ENCODE measurements around the gene KATNBL1.
A peak's percentile ranks its signal among the peaks of the same experiment; 100 is the strongest.
"Not testable (repeated sequence)": the region's sequence is repeated elsewhere in the genome, so short reads cannot be mapped to it uniquely, and the experiment has no call there.

The KATNBL1 gene

GRCh38 chr15:34209421-34210282 is at the start of gene KATNBL1:
Gene KATNBL1 (minus strand): TSS chr15:34210096. CDS start chr15:34163676, 46,420 bp downstream.
- DNase-seq: peak; percentile 93 to 100

DNA sequence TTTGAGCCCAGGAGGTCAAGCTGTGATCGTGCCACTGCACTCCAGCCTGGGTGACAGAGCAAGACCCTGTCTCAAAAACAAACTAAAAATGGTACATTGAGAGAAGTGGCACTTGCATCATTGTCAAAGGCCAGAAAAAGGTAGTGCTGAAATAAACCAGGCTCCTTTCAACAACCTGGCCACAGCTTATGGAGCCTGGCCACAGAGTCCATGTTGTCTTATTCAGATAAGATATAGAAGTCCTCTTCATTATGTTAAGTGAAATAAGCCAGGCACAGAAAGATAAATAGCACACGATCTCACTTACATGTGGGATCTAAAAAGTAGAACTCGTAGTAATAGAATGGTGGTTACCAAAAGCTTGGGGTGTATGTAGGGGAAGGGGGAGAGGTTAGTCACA is 49.7 kb upstream of the KATNBL1 start:
- DNase-seq: no peak

- no peak for DNase-seq
Measured at GRCh38 chr15:34258151-34258550, 48.3 kb upstream of the KATNBL1 start.

GRCh38 chr15:34252545-34252944 is 42.6 kb upstream of the KATNBL1 start:
- no peak for DNase-seq

- no peak for DNase-seq
Measured at GRCh38 chr15:34248190-34248589, 38.3 kb upstream of the KATNBL1 start.

DNA sequence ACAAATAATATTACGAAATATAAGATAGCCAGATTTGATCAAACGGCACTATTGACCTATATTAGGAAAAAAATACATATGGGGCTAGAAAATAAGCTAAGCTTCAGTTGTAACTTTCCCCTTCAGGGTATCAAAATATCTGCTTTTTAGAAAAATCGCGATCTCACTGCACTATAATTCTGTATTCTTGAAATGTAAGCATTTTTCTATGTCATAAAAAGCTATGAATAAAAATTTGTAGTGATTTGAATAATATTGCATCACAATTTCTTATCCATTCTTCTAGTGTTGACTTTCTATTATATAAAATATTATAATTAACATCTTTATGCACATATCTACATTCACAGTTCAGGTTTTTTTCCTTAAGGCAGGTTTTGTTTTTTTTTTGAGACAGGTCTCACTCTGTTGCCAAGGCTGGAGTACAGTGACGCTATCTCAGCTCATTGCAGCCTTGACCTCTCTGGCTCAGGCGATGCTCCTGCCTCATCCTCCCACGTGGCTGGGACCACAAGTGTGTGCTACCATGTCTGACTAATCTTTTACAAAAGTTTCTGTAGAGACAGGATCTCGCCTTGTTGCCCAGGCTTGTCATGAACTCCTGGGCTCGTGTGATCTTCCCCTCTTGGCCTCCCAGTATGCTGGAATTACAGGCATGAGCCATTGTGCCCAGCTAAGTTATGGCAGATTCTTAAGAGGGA is 36.5 kb upstream of the KATNBL1 start:
- no peak for DNase-seq

DNA sequence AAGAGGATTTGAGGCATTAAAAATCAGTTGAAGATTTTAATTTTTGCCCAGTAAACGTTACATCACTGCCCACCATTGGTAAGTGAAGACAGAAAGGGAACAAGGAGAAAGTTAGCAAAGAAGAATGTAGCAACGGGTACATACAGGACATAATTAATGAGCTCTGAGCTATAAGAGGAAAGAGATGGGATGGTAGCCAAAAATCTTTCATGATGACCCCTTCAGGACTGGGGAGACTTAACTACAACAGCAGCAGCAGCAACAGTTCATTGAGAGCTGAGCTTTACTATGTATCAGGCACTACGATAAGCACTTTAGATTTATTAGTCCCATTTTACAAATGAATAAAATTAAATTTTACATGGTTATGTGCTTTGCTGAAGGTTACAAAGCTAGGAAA is 33.3 kb upstream of the KATNBL1 start:
- DNase-seq: no peak

DNA sequence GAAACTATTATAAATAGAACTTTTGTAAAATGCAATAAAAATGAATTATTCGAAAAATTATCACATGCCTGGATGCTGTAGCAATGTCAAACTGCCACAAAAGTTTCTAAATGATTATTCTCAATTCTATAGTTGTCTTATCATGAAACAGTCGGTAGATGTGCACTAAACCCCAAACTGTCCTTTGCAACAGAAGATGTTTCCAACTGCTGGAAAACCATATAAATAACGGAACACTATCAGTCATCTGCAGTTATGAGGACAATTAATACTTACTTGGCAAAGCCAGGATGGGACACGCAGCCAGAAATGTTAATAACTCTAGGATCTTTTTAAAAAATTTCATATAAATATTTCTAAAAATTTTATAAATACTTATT is 32.4 kb upstream of the KATNBL1 start:
- no peak for DNase-seq

GRCh38 chr15:34241376-34242330 is 31.8 kb upstream of the KATNBL1 start:
- DNase-seq: peak; percentile 5 to 61

DNA sequence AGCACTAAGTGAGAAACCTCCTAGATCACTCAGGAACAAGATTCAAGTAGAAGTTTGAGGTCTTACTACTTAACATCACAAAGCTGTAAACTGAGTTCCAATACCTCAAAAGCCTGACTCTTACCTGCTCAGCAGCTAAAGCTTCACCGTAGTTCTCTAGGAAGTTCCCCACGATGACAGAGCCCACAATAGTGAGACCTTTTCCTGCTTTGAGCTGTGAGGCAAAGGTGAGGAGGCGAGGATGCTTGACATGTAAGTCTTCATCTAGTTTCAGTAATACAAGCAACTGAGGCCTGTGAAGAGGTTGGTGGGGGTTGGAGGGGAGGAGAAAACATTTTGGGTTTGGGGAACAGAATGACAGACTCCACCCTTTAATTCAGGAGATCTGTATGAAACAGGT is 30.6 kb upstream of the KATNBL1 start:
- no peak for DNase-seq

GRCh38 chr15:34239151-34239808 is 29.4 kb upstream of the KATNBL1 start:
- DNase-seq: no peak

DNA sequence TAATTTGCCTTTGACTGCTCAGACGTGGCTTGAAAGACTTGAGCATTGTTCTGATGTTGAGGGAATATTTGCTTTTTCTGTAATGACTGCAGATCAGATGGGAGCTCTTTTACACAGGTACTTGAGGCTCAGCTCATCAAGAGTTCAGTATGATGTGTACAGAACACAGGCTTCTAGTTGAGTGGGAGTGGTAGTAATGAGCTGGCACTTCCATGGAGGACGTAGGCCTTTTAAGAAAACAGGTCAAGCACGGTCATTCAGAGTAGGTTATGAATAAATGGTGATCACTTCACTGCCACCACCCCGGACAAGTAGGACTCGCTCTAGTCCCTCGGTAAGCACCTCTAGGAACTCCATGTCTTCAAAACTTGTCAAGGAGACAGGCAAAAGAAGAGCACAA is 23.7 kb upstream of the KATNBL1 start:
- no peak for DNase-seq

DNA sequence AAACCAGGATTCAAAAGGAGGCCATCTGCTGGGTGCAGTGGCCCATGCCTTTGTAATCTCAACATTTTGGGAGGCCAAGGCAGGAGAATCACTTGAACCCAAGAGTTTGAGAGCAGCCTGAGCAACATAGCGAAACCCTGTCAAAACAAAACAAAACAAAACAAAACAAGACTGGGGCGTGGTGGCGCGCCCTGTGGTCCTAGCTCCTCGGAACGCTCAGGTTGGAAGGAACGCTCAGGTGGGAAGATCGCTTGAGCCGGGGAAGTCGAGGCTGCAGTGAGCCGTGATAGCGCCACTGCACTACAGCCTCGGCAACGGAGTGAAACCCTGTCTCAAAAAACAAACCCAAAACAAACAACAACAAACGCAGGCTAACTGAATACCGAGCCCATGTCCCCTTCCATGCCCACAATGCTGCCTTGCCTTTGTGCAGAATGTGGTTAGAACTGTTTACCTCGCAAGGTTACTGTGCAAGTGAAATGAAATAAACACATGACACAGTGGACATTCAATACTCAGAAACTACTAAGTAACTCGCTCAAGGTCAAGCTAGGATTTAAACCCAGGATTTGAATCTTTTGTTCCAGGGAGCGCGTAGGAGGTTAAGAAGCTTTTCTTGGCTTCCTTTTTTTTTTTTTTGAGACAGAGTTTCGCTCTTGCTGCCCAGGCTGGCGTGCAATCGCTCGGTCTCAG is 14.2 kb upstream of the KATNBL1 start:
- peak; percentile 41 to 43 for DNase-seq

- DNase-seq: no peak
Measured at GRCh38 chr15:34217587-34218225, 7.8 kb upstream of the KATNBL1 start.

GRCh38 chr15:34216527-34217270 is 6.8 kb upstream of the KATNBL1 start:
- no peak for DNase-seq

DNA sequence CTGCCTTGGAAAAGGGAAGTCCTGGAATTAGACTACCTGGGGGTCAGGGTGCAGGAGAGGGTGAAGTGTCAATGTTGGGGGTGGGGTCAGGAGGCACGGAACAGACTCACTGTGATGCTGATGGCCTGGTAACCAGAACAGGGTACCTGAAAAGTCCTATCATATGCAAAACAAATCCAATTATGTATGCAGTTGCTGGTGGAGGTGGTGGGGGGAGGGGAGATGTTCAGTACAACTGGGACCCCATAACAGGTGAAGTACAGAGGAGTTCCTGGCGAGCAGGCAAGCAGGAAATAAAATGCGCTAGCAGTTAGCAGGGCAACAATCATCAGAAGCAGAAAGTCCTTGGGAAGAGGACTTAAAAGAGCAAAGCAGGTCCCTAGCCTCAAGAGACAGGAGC is 4.2 kb upstream of the KATNBL1 start:
- DNase-seq: no peak

GRCh38 chr15:34213690-34214089 is 3.8 kb upstream of the KATNBL1 start:
- DNase-seq: no peak

- DNase-seq: no peak
Measured at GRCh38 chr15:34206011-34206410, 3.9 kb downstream of the KATNBL1 start.

GRCh38 chr15:34203936-34204335 is 6.0 kb downstream of the KATNBL1 start:
- DNase-seq: no peak

GRCh38 chr15:34203305-34203704 is 6.6 kb downstream of the KATNBL1 start:
- no peak for DNase-seq

- DNase-seq: not testable (repeated sequence)
Measured at GRCh38 chr15:34193272-34193671, 16.6 kb downstream of the KATNBL1 start.

Data from inflammatory macrophage treated with lipopolysaccharide for 1 hour (primary cell).